Activated CD8-positive, alpha-beta T cell treated with anti-CD3 and anti-CD28 coated beads, Interleukin-2, amount 10 ng/mL, durations not matched to agents 7 days and 5 days (primary cell): ENCODE measurements around the gene BSPRY. TPM values are rescaled to one million over a fixed set of nuclear protein-coding genes. Genes with fewer than 3 reads are reported as not detected.
"Not testable (repeated sequence)": the region's sequence is repeated elsewhere in the genome, so short reads cannot be mapped to it uniquely, and the experiment has no call there.

Experiments
- ATAC-seq: fragments of 150-1000 bp; cut with Tn5 transposase; one replicate; pipeline ENCODE4 v1.10.0; 2021; ENCODE audit warnings: moderate library complexity
- CTCF ChIA-PET: fragments of 350-600 bp; sonication (Branson Sonifier 250); formaldehyde crosslinking; loops from one replicate; lab custom pipeline; 2021; ENCODE audit warnings: antibody characterized with exemption; lab: Charles Lee
- POLR2A ChIA-PET: fragments of 350-600 bp; sonication (Branson Sonifier 250); formaldehyde crosslinking; loops from one replicate; lab custom pipeline; 2021; ENCODE audit warnings: antibody characterized with exemption; lab: Charles Lee
- DNase-seq: peaks from one replicate; pipeline ENCODE4 v3.0.0-alpha.2; 2020
- H3K27ac Mint-ChIP-seq: one replicate; pipeline ENCODE4 v1.8.0; 2021; ENCODE audit warnings: mild to moderate bottlenecking, mixed read lengths
- H3K27me3 Mint-ChIP-seq: one replicate; pipeline ENCODE4 v1.8.0; 2021; ENCODE audit warnings: low read depth, mixed read lengths
- H3K36me3 Mint-ChIP-seq: one replicate; pipeline ENCODE4 v1.8.0; 2021; ENCODE audit warnings: low read depth, mixed read lengths
- H3K4me1 Mint-ChIP-seq: one replicate; pipeline ENCODE4 v1.8.0; 2021; ENCODE audit warnings: low read depth, mixed read lengths
- H3K4me3 Mint-ChIP-seq: one replicate; pipeline ENCODE4 v1.8.0; 2021; ENCODE audit warnings: mild to moderate bottlenecking, mixed read lengths
- H3K9me3 Mint-ChIP-seq: one replicate; pipeline ENCODE4 v1.8.0; 2022; ENCODE audit warnings: mixed read lengths; ENCODE audit not compliant: insufficient read depth
- total RNA-seq, 2 experiments: library from RNA; stranded (reverse); gene quantifications; one replicate each; pipeline ENCODE4 v1.2.3, GENCODE V29; 2021

BSPRY gene
- total RNA-seq, 2 experiments from 2014 or later = 4.0 to 4.4 TPM

GRCh38 chr9:113373256-113373655, 23.9 kb downstream of the BSPRY start:
- Mint-ChIP-seq H3K27ac (no peak overlapping the region), H3K27me3 (no peaks in the 10 kb centered on the region), H3K4me1 (peaks cover 14% of the 10 kb centered on the region), H3K36me3 (peaks cover 10% of the 10 kb centered on the region), H3K9me3 (no peaks in the 10 kb centered on the region), H3K4me3 (no peak overlapping the region)
- ATAC-seq (no peak), DNase-seq (no peak)
- ChIA-PET POLR2A (no interaction called here), CTCF (no interaction called here)

- ATAC-seq (no peak), DNase-seq (no peak)
- ChIA-PET CTCF (no interaction called here), POLR2A (no interaction called here)
- no peaks in the 10 kb centered on the region for H3K9me3 Mint-ChIP-seq
- no peak overlapping the region for H3K27ac Mint-ChIP-seq
- peaks cover 10% of the 10 kb centered on the region for H3K36me3 Mint-ChIP-seq
- H3K27me3 Mint-ChIP-seq = no peaks in the 10 kb centered on the region
- H3K4me3 Mint-ChIP-seq = no peak overlapping the region
- H3K4me1 Mint-ChIP-seq = peaks cover 14% of the 10 kb centered on the region
These were observed 24.5 kb downstream of the BSPRY start for GRCh38 chr9:113373676-113374392.

- Mint-ChIP-seq H3K4me3 (peak overlapping the region; percentile 83), H3K4me1 (peaks cover 14% of the 10 kb centered on the region), H3K27me3 (no peaks in the 10 kb centered on the region), H3K36me3 (peaks cover 10% of the 10 kb centered on the region), H3K27ac (peak overlapping the region; percentile 66), H3K9me3 (no peaks in the 10 kb centered on the region)
- ChIA-PET CTCF (no interaction called here), POLR2A (no interaction called here)
- DNase-seq = no peak
- ATAC-seq = no peak
These were observed 26.0 kb downstream of the BSPRY start for GRCh38 chr9:113375057-113376023.

- ChIA-PET CTCF (interaction anchor here (0.8 to 1.0 kb wide), 2 partner anchors 24 to 102 kb away, joined by 4 to 8 read pairs; partner anchors contain the start of genes ALAD and CDC26), POLR2A (interaction anchor here (0.7 to 1.1 kb wide), 5 partner anchors 26 to 202 kb away, joined by 3 to 4 read pairs (median 4); partner anchors contain the start of genes C9orf43, CDC26, POLE3 and PRPF4)
- Mint-ChIP-seq H3K9me3 (no peaks in the 10 kb centered on the region), H3K27ac (peak within 1 kb of the TSS; percentile 76), H3K4me3 (peak within 1 kb of the TSS; percentile 83), H3K36me3 (peaks cover 10% of the 10 kb centered on the region), H3K27me3 (no peaks in the 10 kb centered on the region), H3K4me1 (peaks cover 14% of the 10 kb centered on the region)
- ATAC-seq (peak; percentile 94), DNase-seq (peak; percentile 84)
These were observed 27.6 kb downstream of the BSPRY start, which contains the start of gene HDHD3 for GRCh38 chr9:113376634-113377567. TSS of gene HDHD3 (minus strand) at chr9:113376986. CDS start at chr9:113374354, 2,632 bp downstream.

DNA sequence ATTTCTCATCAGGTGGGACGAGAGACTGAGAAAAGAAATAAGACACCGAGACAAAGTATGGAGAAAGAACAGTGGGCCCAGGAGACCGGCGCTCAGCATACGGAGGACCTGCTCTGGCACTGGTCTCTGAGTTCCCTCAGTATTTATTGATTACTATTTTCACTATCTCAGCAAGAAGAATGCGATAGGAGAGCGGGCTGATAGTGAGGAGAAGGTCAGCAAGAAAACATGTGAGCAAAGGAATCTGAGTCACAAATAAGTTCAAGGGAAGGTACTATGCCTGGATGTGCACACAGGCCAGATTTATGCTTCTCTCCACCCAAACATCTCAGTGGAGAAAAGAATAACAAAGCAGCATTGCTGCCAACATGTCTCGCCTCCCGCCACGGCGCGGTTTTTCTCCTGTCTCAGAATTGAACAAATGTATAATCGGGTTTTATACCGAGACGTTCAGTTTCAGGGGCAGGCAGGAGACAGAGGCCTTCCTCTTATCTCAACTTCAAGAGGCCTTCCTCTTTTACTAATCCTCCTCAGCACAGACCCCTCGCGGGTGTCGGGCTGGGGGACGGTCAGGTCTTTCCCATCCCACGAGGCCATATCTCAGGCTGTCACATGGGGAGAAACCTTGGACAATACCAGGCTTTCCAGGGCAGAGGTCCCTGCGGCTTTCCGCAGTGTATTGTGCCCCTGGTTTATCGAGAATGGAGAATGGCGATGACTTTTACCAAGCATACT, 29.9 kb downstream of the BSPRY start:
- H3K9me3 Mint-ChIP-seq, H3K4me3 Mint-ChIP-seq, H3K27ac Mint-ChIP-seq, POLR2A ChIA-PET, CTCF ChIA-PET, H3K36me3 Mint-ChIP-seq, H3K27me3 Mint-ChIP-seq, DNase-seq, ATAC-seq: not testable (repeated sequence)
- H3K4me1 Mint-ChIP-seq = peaks cover 13% of the 10 kb centered on the region

GRCh38 chr9:113379829-113380210, 30.5 kb downstream of the BSPRY start:
- H3K27ac Mint-ChIP-seq, DNase-seq, POLR2A ChIA-PET, H3K4me3 Mint-ChIP-seq, H3K9me3 Mint-ChIP-seq, CTCF ChIA-PET, ATAC-seq, H3K27me3 Mint-ChIP-seq, H3K36me3 Mint-ChIP-seq: not testable (repeated sequence)
- peaks cover 12% of the 10 kb centered on the region for H3K4me1 Mint-ChIP-seq

DNA sequence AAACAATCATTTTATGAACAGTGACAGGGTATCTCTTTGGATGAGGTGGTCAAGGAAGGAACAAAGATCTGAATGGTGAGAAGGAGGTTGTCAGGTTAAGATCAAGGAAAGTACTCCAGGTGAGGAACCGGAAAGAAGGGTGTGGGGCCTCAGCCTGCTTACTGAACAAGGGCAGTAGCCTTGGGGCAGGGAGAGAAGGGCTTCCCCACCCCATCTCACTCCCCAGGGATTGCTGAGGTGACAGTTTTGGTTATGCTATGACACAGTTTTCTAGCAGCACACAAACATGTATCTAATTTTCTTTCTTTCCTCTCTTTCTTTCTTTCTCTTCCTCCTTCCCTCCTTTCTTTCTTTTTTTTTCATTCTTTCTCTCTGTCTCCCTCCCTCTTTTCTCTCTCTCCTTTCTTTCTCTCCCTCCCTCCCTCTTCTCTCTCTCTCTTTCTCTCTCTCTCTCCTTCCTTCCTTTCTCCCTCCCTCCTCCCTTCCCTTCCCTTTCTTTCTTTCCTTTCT, 31.6 kb downstream of the BSPRY start:
- Mint-ChIP-seq H3K9me3 (no peaks in the 10 kb centered on the region), H3K27me3 (no peaks in the 10 kb centered on the region), H3K27ac (no peak overlapping the region), H3K4me1 (peaks cover 3% of the 10 kb centered on the region), H3K36me3 (no peaks in the 10 kb centered on the region), H3K4me3 (no peak overlapping the region)
- no peak for ATAC-seq
- POLR2A ChIA-PET = no interaction called here
- no peak for DNase-seq
- CTCF ChIA-PET = no interaction called here

DNA sequence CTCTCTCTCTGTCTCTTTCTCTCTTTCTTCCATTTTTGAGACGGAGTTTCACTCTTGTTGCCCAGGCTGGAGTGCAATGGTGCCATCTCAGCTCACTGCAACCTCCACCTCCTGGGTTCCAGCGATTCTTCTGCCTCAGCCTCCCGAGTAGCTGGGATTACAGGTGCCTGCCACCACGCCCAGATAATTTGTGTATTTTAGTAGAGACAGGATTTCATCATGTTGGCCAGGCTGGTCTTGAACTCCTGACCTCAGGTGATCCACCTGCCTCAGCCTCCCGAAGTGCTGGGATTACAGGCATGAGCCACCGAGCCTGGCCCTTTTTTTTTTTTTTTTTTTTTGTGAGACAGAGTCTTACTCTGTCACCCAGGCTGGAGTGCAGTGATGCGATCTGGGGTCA, 32.1 kb downstream of the BSPRY start:
- H3K27me3 Mint-ChIP-seq, POLR2A ChIA-PET, H3K36me3 Mint-ChIP-seq, H3K9me3 Mint-ChIP-seq, DNase-seq, CTCF ChIA-PET, H3K4me3 Mint-ChIP-seq, ATAC-seq, H3K27ac Mint-ChIP-seq, H3K4me1 Mint-ChIP-seq: not testable (repeated sequence)

DNA sequence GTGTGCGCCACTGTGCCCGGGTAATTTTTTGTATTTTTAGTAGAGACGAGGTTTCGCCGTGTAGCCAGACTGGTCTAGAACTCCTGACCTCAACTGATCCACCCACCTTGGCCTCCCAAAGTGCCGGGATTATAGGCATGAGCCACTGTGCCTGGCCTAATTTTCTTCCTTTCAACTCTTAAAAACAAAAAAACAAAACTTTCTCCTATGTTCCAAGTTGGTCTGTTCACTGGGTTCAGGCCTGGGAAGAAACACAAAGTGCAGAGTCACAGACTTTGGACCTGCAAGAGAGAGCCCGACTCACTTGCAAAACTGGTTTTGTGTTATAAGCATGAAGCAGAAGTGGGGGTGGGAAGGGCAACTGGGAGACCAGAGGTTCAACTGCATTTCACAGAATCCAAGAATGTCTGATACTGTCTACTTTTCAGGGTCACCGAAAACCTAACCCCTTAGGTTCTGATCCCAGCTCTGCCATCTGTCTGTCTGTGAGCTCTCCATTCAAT, 32.6 kb downstream of the BSPRY start:
- no peaks in the 10 kb centered on the region for H3K27me3 Mint-ChIP-seq
- H3K36me3 Mint-ChIP-seq = no peaks in the 10 kb centered on the region
- ATAC-seq (no peak), DNase-seq (no peak)
- POLR2A ChIA-PET = no interaction called here
- H3K9me3 Mint-ChIP-seq = no peaks in the 10 kb centered on the region
- no peak overlapping the region for H3K4me3 Mint-ChIP-seq
- H3K27ac Mint-ChIP-seq = no peak overlapping the region
- CTCF ChIA-PET = no interaction called here
- no peaks in the 10 kb centered on the region for H3K4me1 Mint-ChIP-seq

DNA sequence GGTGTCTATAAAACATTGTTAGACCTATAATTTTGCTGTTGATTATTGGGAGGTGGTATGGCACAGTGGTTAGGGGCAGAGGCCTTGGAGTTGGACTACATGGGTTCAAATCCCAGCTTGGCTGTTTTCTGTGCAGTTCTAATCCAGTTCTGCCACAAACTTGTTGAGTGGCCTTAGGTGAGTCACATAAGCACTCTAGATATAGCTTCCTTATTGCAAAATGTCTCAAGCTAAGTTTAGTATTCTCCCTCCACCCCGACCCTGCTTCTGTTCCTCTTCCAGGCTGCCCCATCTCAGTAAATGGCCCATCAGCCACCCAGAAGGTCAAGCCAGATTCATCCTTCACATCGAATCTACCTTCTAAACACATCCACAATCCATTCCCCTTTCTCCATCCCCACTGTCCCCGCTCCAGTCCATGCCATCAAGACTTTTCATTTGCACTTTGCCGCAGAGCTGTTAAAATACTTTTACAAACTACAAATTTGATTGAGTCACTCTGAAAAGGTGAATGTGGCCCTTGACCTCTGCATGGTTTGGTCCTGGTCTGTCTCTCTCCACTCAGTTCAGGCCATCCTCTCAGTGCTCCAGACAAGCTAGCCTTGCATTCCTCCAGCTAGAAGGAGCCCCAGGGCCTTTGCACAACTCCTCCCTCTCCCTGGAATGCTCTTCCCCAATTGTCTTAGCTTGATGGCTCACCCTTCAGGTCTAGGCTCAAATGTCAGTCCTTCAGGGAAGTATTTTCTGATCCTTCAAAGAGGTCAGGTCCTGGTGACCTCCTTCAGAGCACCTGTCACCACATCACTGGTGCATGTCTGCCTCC, 37.4 kb downstream of the BSPRY start:
- ATAC-seq = no peak
- Mint-ChIP-seq H3K4me3 (no peak overlapping the region), H3K36me3 (peaks cover 11% of the 10 kb centered on the region), H3K4me1 (no peaks in the 10 kb centered on the region), H3K27me3 (no peaks in the 10 kb centered on the region), H3K9me3 (no peaks in the 10 kb centered on the region), H3K27ac (no peak overlapping the region)
- no peak for DNase-seq
- CTCF ChIA-PET = no interaction called here
- POLR2A ChIA-PET = interaction anchor here (0.8 kb wide), 1 partner anchor 9 kb away, joined by 4 read pairs; no protein-coding TSS in a partner anchor
